Thoracic aorta (tissue), 2 donors: ENCODE results near the gene DDX1. TPM values are rescaled to one million over a fixed set of nuclear protein-coding genes. Genes with fewer than 3 reads are reported as not detected.

Experiments used
- ATAC-seq: fragments of 150-250 bp; one replicate; pipeline ENCODE4 v1.8.0; 2017; ENCODE audit warnings: low read depth; ENCODE audit not compliant: insufficient number of reproducible peaks, low FRiP score
- DNase-seq: peaks from one replicate; pipeline ENCODE4 v3.0.0-alpha.2; 2020; ENCODE audit warnings: low spot score
- H3K27ac ChIP-seq, 2 donors: fragments of 200-600 bp; sonication (generic); 1 replicate in 1 of 2; 2 replicates in 1 of 2; pipeline ENCODE4 v1.5.1; 2016; ENCODE audit warnings: mild to moderate bottlenecking in 2 of 2, moderate library complexity in 2 of 2
- H3K27me3 ChIP-seq: fragments of 200-600 bp; sonication (generic); replicated peaks from 2 replicates; pipeline ENCODE4 v1.6.0; 2016; ENCODE audit warnings: mild to moderate bottlenecking; ENCODE audit not compliant: insufficient read depth
- H3K36me3 ChIP-seq: fragments of 200-600 bp; sonication (generic); one replicate; pipeline ENCODE4 v1.5.1; 2016
- H3K4me1 ChIP-seq, 2 donors: fragments of 200-600 bp; sonication (generic); 1 replicate in 1 of 2; 2 replicates in 1 of 2; pipeline versions ENCODE4 v1.5.1 to v1.6.0; 2016; ENCODE audit warnings: low read depth in 2 of 2, mild to moderate bottlenecking in 1 of 2; ENCODE audit not compliant: control insufficient read depth in 1 of 2
- H3K4me3 ChIP-seq: fragments of 200-600 bp; sonication (generic); 2 replicates; pipeline ENCODE4 v1.5.1; 2016; ENCODE audit warnings: mild to moderate bottlenecking
- H3K9me3 ChIP-seq: fragments of 200-600 bp; sonication (generic); 2 replicates; pipeline ENCODE4 v1.5.1; 2016
- total RNA-seq, 2 donors: library from RNA; depleted of rRNA; stranded (reverse); fragments of >200 nt; gene quantifications; one replicate each; pipeline versions ENCODE4 v1.1.0 to v1.2.3, GENCODE V29; 2016
- TF ChIP-seq, protein P1 (sequence below): fragments of 200-600 bp; sonication (generic); IDR thresholded peaks from one replicate; pipeline ENCODE4 v1.5.1; 2019; ENCODE audit warnings: antibody characterized with exemption

Gene DDX1
- total RNA-seq, 2 donors from 2014 or later = 58.3 to 61.3 TPM

DNA sequence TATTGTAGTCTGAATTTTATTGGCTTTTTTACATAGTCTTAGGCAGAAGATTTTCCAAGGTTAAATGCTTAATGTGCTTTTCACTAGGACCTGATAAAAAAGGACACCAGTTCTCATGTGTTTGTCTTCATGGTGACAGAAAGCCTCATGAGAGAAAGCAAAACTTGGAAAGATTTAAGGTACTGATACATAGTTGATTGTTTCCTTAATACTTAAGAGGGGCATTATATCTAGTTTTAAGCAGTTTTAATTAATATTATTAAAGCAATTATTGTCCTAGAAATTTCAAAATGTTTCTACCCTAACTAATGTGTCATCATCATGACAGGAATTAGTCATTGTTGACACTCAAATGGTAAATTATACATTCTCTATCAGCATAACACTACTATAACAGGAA is 35.3 kb downstream of the DDX1 start:
- DNase-seq (no peak), ATAC-seq (no peak)
- Histone ChIP-seq H3K9me3 (no peaks in the 10 kb centered on the region), H3K27me3 (no peaks in the 10 kb centered on the region), H3K36me3 (peaks cover 27% of the 10 kb centered on the region), H3K4me3 (no peak overlapping the region), H3K4me1 (peaks cover 0 to 3% of the 10 kb centered on the region in 2 donors), H3K27ac (no peak overlapping the region)
- TF ChIP-seq, protein P1, sequence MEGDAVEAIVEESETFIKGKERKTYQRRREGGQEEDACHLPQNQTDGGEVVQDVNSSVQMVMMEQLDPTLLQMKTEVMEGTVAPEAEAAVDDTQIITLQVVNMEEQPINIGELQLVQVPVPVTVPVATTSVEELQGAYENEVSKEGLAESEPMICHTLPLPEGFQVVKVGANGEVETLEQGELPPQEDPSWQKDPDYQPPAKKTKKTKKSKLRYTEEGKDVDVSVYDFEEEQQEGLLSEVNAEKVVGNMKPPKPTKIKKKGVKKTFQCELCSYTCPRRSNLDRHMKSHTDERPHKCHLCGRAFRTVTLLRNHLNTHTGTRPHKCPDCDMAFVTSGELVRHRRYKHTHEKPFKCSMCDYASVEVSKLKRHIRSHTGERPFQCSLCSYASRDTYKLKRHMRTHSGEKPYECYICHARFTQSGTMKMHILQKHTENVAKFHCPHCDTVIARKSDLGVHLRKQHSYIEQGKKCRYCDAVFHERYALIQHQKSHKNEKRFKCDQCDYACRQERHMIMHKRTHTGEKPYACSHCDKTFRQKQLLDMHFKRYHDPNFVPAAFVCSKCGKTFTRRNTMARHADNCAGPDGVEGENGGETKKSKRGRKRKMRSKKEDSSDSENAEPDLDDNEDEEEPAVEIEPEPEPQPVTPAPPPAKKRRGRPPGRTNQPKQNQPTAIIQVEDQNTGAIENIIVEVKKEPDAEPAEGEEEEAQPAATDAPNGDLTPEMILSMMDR = no peak

DNA sequence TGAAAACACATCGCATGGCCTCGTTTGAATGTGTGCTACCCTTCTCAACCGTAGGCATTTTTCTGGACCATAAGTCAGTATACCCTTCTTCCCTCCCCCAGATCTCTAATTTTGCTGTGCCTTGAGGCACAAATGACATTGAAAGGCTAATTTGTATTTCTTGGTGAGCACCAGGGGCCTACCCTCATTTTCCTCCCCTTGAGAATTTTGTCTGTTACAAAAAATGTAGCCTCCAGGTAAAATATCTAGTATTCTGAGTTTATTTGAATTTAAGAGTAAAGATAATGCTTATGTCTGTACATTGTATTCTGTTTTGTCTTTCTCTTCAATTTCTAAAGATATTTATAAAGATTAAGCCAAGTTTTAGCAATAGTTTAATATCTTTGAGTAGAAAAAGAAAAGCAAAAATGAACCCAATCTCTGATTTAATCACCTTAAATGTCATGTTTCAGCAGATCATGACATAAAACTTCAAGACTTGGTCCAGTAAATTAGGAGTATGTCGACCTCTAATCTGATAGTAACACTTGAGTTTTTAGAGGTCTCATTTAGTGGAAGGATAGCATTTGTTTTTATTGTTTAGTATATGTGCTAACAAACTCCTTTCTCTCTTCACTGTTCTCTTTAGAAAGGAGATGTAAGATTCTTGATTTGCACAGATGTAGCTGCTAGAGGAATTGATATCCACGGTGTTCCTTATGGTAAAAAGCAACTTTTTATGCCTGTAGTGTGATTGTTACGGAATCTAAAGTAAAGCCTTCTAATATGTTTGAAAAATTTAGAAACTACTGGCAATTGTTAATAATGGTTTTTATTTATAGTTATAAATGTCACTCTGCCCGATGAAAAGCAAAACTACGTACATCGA is 36.4 kb downstream of the DDX1 start:
- H3K27ac ChIP-seq = no peak overlapping the region
- TF ChIP-seq, protein P1 = no peak
- H3K27me3 ChIP-seq = no peaks in the 10 kb centered on the region
- DNase-seq (no peak), ATAC-seq (no peak)
- H3K4me3 ChIP-seq = no peak overlapping the region
- peaks cover 31% of the 10 kb centered on the region for H3K36me3 ChIP-seq
- H3K9me3 ChIP-seq = no peaks in the 10 kb centered on the region
- peaks cover 0 to 3% of the 10 kb centered on the region in 2 donors for H3K4me1 ChIP-seq

DNA sequence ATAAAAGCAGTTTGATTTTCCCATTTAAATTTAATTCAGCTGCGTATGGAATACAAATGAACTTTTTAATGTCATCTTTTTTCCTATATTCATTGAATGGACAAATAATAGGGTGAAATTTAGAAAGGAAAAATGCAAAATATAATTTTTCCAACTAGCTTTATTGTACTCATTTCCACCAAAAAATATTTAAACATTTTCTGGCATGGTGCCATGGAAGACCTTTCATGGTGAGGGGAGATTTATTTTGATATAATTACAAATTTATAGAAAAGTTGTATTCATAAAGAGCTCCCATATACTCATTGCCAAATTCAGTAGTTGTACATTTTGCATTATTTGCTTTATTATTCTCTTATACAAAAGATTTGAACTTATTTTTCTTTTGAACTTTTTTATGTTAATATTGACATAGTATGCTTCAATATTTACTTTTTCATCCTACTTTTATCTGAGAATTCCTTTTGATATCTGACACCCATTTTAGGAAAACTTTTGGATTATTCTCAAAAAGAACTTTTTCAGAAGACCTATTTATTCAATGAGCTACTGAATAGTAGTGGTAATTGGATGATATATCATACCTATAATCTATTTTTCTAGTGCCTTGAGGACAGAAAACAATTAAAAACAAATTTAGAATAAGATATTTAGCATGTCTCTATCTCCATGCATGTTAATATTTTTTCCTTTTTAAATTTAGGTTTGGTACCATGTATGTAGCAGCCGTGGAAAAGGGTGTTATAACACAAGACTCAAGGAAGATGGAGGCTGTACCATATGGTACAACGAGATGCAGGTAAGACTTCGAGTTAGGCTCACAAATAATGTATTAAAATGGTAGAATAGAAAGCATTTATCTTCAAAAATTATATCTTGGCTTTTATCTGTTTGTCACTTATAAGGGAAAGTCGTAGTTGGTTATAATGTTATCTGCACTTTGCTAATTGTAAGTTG is 37.5 kb downstream of the DDX1 start:
- H3K9me3 ChIP-seq = no peaks in the 10 kb centered on the region
- no peak overlapping the region for H3K4me3 ChIP-seq
- H3K27me3 ChIP-seq = no peaks in the 10 kb centered on the region
- DNase-seq = no peak
- ATAC-seq = no peak
- no peak overlapping the region for H3K27ac ChIP-seq
- H3K4me1 ChIP-seq = peaks cover 1 to 3% of the 10 kb centered on the region in 2 donors
- H3K36me3 ChIP-seq = peaks cover 27% of the 10 kb centered on the region
- TF ChIP-seq, protein P1 = no peak

DNA sequence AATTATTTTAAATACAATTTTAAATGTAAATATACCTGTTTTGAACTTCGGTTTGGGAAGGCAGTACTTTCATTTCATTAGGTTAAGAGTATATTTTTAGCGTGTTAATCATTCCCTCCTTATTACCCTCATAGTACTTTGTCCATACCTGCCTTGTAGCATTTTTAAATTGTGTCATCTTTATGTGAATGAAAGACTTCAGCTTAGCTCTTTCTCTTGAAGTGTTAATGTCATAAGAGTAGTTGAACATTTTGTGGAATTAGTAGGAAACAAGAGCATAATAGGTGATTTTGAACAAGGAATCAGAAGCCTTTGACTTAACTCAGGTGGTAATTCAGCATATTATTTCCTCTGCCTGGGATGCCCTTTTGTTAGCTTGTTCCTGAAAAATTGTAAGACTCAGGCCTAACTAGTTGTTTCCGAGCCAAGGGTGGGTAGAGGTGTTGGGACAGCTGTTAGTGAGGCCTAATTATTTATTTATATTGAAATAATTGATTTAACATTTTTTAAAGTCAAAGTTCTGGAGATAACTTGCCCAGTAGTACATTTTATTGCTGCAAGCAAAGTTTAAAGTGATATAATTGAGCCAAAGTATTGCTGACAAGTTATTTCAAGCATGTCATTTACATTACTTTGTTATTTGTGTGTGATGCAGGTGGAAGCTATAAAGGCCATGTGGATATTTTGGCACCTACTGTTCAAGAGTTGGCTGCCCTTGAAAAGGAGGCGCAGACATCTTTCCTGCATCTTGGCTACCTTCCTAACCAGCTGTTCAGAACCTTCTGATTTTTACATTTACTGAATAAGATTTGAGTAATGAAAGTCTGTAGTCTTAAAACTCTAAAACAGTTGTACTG is 38.7 kb downstream of the DDX1 start:
- ATAC-seq = no peak
- H3K27ac ChIP-seq = no peak overlapping the region
- H3K4me3 ChIP-seq = no peak overlapping the region
- H3K4me1 ChIP-seq = peaks cover 8 to 13% of the 10 kb centered on the region in 2 donors
- no peaks in the 10 kb centered on the region for H3K9me3 ChIP-seq
- no peak for DNase-seq
- TF ChIP-seq, protein P1 = no peak
- peaks cover 19% of the 10 kb centered on the region for H3K36me3 ChIP-seq
- no peaks in the 10 kb centered on the region for H3K27me3 ChIP-seq
